K562 (cell line): ENCODE results near the gene QKI. TPM values are rescaled to one million over a fixed set of nuclear protein-coding genes. Genes with fewer than 3 reads are reported as not detected.

Source experiments
- ATF1 ChIP-seq, 2 experiments: fragments of 450-650 bp in 1 of 2; IDR thresholded peaks; 2 replicates each; pipeline ENCODE4 v1.6.1; 2016; ENCODE audit warnings: missing compliant biosample characterization in 1 of 2, missing genetic modification characterization in 1 of 2
- CBX2 ChIP-seq: fragments of 200-600 bp; sonication (generic); IDR thresholded peaks from one replicate; pipeline ENCODE4 v1.6.1; 2012; ENCODE audit warnings: mild to moderate bottlenecking, low read length, inconsistent platforms; ENCODE audit not compliant: insufficient read depth, poor library complexity, severe bottlenecking
- CREM ChIP-seq: IDR thresholded peaks from 2 replicates; pipeline ENCODE4 v1.6.1; 2014; ENCODE audit warnings: antibody characterized with exemption, low read depth
- DACH1 ChIP-seq: fragments of 450-650 bp; IDR thresholded peaks from 2 replicates; pipeline ENCODE4 v1.6.1; 2018; ENCODE audit not compliant: partially characterized antibody
- EWSR1 ChIP-seq: fragments of 450-650 bp; IDR thresholded peaks from 2 replicates; pipeline ENCODE4 v1.6.1; 2018; ENCODE audit warnings: borderline replicate concordance, mild to moderate bottlenecking, low read depth, moderate library complexity; ENCODE audit not compliant: partially characterized antibody
- GTF2E2 ChIP-seq: fragments of 200-800 bp; sonication (Bioruptor generic); IDR thresholded peaks from 2 replicates; pipeline ENCODE4 v1.6.1; 2016; ENCODE audit warnings: missing genetic modification characterization, missing compliant biosample characterization
- HNRNPUL1 ChIP-seq: fragments of 200-400 bp; formaldehyde crosslinking; IDR thresholded peaks from 2 replicates; pipeline ENCODE4 v1.6.1; 2017; ENCODE audit warnings: low read length
- IRF2 ChIP-seq: sonication (generic); formaldehyde crosslinking; IDR thresholded peaks from 2 replicates; pipeline ENCODE4 v1.8.1; 2022; ENCODE audit warnings: mild to moderate bottlenecking, missing genetic modification reagents
- MXD1 ChIP-seq: fragments of 250-450 bp; sonication (Bioruptor Pico); IDR thresholded peaks from 2 replicates; pipeline ENCODE4 v1.8.0; 2021; ENCODE audit warnings: borderline replicate concordance, mild to moderate bottlenecking, moderate library complexity; ENCODE audit not compliant: poor library complexity, severe bottlenecking
- NCOA6 ChIP-seq: fragments of 450-650 bp; IDR thresholded peaks from 2 replicates; pipeline ENCODE4 v1.6.1; 2017; ENCODE audit warnings: mild to moderate bottlenecking
- NFRKB ChIP-seq: fragments of 450-650 bp; IDR thresholded peaks from 2 replicates; pipeline ENCODE4 v1.6.1; 2016; ENCODE audit warnings: low read depth
- NFXL1 ChIP-seq: fragments of 450-650 bp; formaldehyde crosslinking; IDR thresholded peaks from 2 replicates; pipeline ENCODE4 v1.4.0; 2021; ENCODE audit warnings: mild to moderate bottlenecking
- NR0B1 ChIP-seq: fragments of 450-650 bp; IDR thresholded peaks from one replicate; pipeline ENCODE4 v1.6.1; 2018; ENCODE audit warnings: mild to moderate bottlenecking, moderate library complexity; ENCODE audit not compliant: partially characterized antibody
- PCBP1 ChIP-seq: fragments of 200-400 bp; formaldehyde crosslinking; IDR thresholded peaks from 2 replicates; pipeline ENCODE4 v1.6.1; 2018; ENCODE audit warnings: mild to moderate bottlenecking, low read depth, low read length; ENCODE audit not compliant: poor library complexity, severe bottlenecking
- PTBP1 ChIP-seq: fragments of 200-400 bp; formaldehyde crosslinking; IDR thresholded peaks from 2 replicates; pipeline ENCODE4 v1.6.1; 2017; ENCODE audit warnings: low read depth, low read length
- RBFOX2 ChIP-seq: fragments of 200-400 bp; formaldehyde crosslinking; IDR thresholded peaks from 2 replicates; pipeline ENCODE4 v1.6.1; 2017; ENCODE audit warnings: low read depth, mild to moderate bottlenecking, low read length, moderate library complexity
- SRSF3 ChIP-seq: fragments of 200-400 bp; formaldehyde crosslinking; IDR thresholded peaks from 2 replicates; pipeline ENCODE4 v1.6.1; 2016; ENCODE audit warnings: mild to moderate bottlenecking, low read length, moderate library complexity; ENCODE audit not compliant: insufficient read depth
- TAF15 ChIP-seq: fragments of 200-400 bp; formaldehyde crosslinking; IDR thresholded peaks from 2 replicates; pipeline ENCODE4 v1.6.1; 2017; ENCODE audit warnings: mild to moderate bottlenecking, low read depth, low read length, moderate library complexity
- TCF15 ChIP-seq: fragments of 250-450 bp; sonication (Bioruptor Pico); IDR thresholded peaks from 2 replicates; pipeline ENCODE4 v1.8.0; 2022; ENCODE audit warnings: moderate library complexity, mild to moderate bottlenecking, inconsistent platforms
- VEZF1 ChIP-seq: fragments of 200-800 bp; sonication (Bioruptor generic); IDR thresholded peaks from 2 replicates; pipeline ENCODE4 v1.6.1; 2017; ENCODE audit warnings: missing genetic modification characterization, missing compliant biosample characterization
- ZNF212 ChIP-seq: fragments of 450-650 bp; formaldehyde crosslinking; IDR thresholded peaks from 2 replicates; pipeline ENCODE4 v1.4.0; 2020; ENCODE audit warnings: mild to moderate bottlenecking
- ZNF316 ChIP-seq: fragments of 450-650 bp; IDR thresholded peaks from 2 replicates; pipeline ENCODE4 v1.6.1; 2016
- ZNF696 ChIP-seq: fragments of 250-450 bp; sonication (Bioruptor Pico); conservative IDR thresholded peaks from 2 replicates; pipeline ENCODE4 v1.4.0; 2020; ENCODE audit warnings: mild to moderate bottlenecking, moderate library complexity
- polyA plus RNA-seq, 8 experiments: library from polyadenylated mRNA; depleted of rRNA in 4 of 8; stranded (reverse) in 5 of 8; unstranded in 3 of 8; fragments of >200 nt; fragmentation: Nextera tagmentation in 2 of 8; fragmentation: Illumina TruSeq in 1 of 8; extraction: Ambion mirVana in 2 of 8; extraction: Trizol in 1 of 8; gene quantifications; 2 replicates each; pipeline versions ENCODE4 v1.2.1 to v1.2.3, GENCODE V29; 2011 to 2014; ENCODE audit warnings: inconsistent platforms in 1 of 8, missing spikeins in 1 of 8
- total RNA-seq, 7 experiments: library from RNA; depleted of rRNA in 6 of 7; stranded (reverse); fragments of >200 nt in 6 of 7; fragmentation: Illumina TruSeq in 2 of 7; extraction: Trizol in 2 of 7; gene quantifications; 2 replicates each; pipeline versions ENCODE4 v1.2.1 to v1.2.3, GENCODE V29; 2011 to 2021; ENCODE audit warnings: low replicate concordance in 1 of 7
- TF ChIP-seq, protein P1 (sequence below): IDR thresholded peaks from 2 replicates; pipeline ENCODE4 v1.6.1; 2011; ENCODE audit warnings: borderline replicate concordance, low read depth, mild to moderate bottlenecking, moderate library complexity, low read length; ENCODE audit not compliant: insufficient read depth, poor library complexity, severe bottlenecking

QKI gene
- total and polyA plus RNA-seq, 9 of the 15 experiments (the other 6 are each of a cell fraction or from before 2014, with no cell fraction given), result 20.4 to 215 (median 123) TPM

GRCh38 chr6:163585932-163586437 is 171.5 kb downstream of the QKI start (continued):
- TF ChIP-seq NR0B1 (no peak), NFRKB (no peak; the same call in 1 of the 2 replicates), ATF1 (CRISPR knock-in tag; IDR thresholded peaks at IDR 0.05) (no peak), ATF1 (tag; IDR thresholded peaks at IDR 0.05) (peak; percentile 56; the same call in 1 of the 2 replicates), SRSF3 (no peak), TAF15 (no peak), PTBP1 (no peak), MXD1 (no peak), NCOA6 (no peak), GTF2E2 (tag) (no peak), ZNF316 (peak; percentile 61), CREM (peak; percentile 32; the same call in 1 of the 2 replicates), HNRNPUL1 (no peak), PCBP1 (no peak), DACH1 (peak; percentile 47), EWSR1 (no peak), VEZF1 (peak; percentile 58), IRF2 (no peak), ZNF696 (CRISPR knock-in tag) (no peak), TCF15 (CRISPR knock-in tag) (no peak), ZNF212 (CRISPR knock-in tag) (no peak), CBX2 (no peak), NFXL1 (CRISPR knock-in tag) (no peak), RBFOX2 (no peak)
- TF ChIP-seq, protein P1, sequence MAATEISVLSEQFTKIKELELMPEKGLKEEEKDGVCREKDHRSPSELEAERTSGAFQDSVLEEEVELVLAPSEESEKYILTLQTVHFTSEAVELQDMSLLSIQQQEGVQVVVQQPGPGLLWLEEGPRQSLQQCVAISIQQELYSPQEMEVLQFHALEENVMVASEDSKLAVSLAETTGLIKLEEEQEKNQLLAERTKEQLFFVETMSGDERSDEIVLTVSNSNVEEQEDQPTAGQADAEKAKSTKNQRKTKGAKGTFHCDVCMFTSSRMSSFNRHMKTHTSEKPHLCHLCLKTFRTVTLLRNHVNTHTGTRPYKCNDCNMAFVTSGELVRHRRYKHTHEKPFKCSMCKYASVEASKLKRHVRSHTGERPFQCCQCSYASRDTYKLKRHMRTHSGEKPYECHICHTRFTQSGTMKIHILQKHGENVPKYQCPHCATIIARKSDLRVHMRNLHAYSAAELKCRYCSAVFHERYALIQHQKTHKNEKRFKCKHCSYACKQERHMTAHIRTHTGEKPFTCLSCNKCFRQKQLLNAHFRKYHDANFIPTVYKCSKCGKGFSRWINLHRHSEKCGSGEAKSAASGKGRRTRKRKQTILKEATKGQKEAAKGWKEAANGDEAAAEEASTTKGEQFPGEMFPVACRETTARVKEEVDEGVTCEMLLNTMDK, result no peak
